HG03175 (cell line): ENCODE measurements around the gene LRRFIP2.
A peak's percentile ranks its signal among the peaks of the same experiment; 100 is the strongest.
"Not testable (repeated sequence)": the region's sequence is repeated elsewhere in the genome, so short reads cannot be mapped to it uniquely, and the experiment has no call there.

ENCODE experiments used
- ATAC-seq: cut with Tn5 transposase; IDR thresholded peaks from one replicate; pipeline ENCODE4 v1.9.1; 2021; ENCODE audit warnings: mild to moderate bottlenecking, moderate library complexity; ENCODE audit not compliant: unreplicated experiment

LRRFIP2 gene

DNA sequence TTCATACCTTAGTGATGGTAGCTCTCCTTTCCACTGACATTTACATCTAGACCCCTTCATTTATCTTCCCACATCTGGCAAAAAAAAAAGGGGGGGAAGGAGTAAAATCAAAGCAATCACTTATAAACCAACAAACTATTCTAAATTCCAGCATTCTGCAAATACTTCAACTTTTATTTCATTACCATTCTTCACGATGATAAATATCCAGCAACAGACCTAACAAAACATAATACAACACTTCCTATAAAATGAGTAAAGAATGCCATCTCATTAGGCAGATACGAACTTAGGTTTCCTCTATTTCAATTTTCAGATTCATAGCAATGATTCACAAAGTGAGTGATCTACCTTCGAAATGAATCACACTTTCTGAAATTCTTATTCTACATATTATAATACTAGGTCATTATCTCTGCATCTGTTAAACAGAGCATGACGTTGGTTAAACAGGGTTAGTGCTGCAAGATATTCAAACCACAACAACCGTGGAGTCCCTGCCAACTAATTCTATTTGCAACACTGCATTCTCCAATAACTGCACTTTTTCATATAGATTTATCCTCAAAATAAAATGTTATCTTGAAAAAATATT lies at the start of gene LRRFIP2:
Gene LRRFIP2 (minus strand): TSS at position 51 of the 595 bp plus-strand sequence. CDS start 25,599 bp downstream, outside the sequence.
- peak; percentile 22 for ATAC-seq

DNA sequence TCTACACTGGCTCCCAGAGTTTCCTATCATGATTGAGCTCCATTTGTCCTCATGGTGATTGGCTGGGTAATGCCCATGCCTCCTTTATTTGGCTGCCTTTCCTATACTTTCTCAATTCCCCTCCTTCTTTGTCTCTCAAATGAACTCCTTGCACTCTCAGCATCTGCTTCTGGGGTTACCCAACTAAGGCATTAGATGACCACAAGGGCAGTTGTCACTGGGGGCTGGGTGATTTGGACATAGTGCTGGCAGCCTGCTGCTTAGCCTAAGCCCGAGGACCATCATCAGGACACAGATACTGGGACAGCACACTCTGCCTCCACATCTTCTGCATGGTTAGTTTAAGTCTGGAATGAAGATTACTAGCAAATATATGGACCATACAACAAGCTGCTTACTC lies 49.2 kb upstream of the LRRFIP2 start:
- no peak for ATAC-seq

DNA sequence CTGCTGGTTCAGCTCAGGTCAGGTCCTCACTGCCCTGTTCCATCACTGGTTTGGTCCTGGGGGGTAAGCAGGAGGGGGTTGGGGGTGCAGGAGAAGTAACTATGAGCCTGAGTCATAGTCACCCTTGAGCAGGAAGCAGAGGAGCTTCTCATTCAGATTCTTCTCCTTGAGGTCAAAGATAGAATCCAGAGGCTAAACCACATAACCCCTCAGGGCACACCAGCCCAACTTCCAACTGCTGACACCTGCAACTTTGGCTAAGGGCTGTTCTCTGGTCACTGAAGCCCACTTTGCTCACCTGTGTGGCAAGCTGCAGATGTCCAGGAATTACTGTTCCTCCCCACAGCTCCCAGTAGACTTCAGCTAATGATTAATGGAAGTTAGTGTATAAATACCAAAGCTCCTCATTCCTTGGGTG lies 48.8 kb upstream of the LRRFIP2 start:
- no peak for ATAC-seq

DNA sequence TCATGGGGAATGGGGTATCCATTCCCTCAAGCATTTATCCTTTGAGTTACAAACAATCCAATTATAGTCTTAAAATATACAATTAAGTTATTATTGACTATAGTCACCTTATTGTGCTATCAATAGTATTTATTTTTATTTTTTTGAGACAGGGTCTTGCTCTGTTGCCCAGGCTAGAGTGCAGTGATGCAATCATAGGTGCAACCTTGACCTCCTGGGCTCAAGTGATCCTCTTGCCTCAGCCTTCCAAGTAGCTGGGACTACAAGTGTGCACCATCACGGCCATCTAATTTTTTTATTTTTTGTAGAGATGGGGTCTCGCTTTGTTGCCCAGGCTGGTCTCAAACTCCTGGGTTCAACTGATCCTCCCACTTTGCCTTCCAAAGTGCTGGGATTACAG lies 48.2 kb upstream of the LRRFIP2 start:
- ATAC-seq = not testable (repeated sequence)

DNA sequence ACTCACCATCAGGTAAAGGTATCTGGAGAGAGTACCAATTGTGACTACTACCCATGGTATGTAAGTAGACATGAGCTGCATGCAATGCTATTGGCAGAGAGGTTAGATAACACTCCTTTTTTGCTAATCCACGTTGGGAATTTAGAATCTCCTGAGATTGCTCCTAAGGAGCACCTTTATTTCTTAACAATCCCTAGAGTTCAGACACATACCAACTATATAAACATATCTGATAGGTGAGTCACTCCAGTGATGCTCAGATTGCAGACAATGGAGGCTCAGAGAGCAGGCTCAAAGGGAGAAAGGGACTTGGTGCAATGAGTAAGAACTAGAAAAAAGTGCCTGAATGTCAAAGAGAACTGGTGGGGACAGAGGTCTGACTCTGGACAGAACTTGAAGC lies 47.0 kb upstream of the LRRFIP2 start:
- no peak for ATAC-seq

- no peak for ATAC-seq
Measured at GRCh38 chr3:37219266-37219665, 44.9 kb upstream of the LRRFIP2 start.

- ATAC-seq = no peak
Measured at GRCh38 chr3:37218206-37218605, 43.8 kb upstream of the LRRFIP2 start.

DNA sequence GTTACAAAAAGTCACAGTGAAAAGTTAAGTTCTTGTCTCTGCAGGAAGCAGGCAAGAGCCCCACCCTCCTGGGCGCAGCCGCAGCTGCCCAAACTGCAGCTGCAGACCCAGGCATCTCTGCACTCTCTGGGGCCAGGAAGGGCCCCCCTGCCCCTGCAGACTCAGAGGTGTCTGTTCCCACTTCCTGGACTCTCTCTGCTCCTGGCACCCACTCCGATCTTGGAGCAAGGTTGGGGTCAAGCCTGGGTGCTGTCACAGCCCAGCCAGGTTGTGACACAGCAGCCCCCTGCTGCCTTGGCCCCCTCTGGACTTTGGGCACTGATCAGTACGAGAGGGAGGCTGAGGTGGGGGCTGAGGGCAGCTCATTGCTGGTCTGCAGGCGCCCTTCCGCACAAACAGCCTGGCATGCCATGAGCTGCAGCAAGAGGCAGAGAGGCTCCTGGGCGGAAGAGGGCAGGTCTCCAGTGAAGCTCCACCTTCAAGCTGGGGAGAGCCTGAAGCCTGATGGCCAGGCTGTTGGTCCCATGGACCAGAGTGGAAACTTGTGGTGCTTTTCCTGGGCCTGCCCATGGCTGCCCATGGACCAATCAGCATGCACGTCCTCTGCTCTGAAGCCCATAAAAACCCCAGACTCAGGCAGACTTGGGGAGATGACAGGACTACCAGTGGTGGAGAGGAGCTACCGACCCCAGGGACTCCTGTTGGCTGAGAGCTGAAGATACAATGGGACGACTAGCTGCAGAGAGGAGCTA lies 42.9 kb upstream of the LRRFIP2 start:
- no peak for ATAC-seq

- ATAC-seq = no peak
Measured at GRCh38 chr3:37216597-37217097, 42.3 kb upstream of the LRRFIP2 start.

- no peak for ATAC-seq
Measured at GRCh38 chr3:37214076-37214475, 39.7 kb upstream of the LRRFIP2 start.

DNA sequence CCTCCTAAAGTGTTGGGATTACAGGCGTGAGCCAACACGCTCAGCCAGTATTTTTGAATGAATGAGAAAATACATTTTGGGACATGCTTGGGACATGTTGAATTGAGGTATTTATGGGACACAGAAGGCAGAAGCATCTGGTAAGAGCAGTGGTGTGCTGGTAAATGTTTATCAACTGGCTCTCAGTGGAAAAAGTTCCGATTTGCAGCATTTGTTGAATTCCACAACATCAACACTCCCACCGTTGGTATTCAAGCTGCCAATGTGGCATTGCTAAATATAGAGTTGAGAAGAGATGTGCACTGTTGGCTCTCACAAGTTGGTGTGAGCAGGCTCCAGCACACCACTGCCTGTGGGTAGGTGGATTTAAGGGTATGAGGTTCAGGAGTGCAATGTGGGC lies 35.8 kb upstream of the LRRFIP2 start:
- ATAC-seq = no peak

- ATAC-seq = not testable (repeated sequence)
Measured at GRCh38 chr3:37208576-37208975, 34.2 kb upstream of the LRRFIP2 start.

GRCh38 chr3:37208008-37208407 lies 33.6 kb upstream of the LRRFIP2 start:
- not testable (repeated sequence) for ATAC-seq

DNA sequence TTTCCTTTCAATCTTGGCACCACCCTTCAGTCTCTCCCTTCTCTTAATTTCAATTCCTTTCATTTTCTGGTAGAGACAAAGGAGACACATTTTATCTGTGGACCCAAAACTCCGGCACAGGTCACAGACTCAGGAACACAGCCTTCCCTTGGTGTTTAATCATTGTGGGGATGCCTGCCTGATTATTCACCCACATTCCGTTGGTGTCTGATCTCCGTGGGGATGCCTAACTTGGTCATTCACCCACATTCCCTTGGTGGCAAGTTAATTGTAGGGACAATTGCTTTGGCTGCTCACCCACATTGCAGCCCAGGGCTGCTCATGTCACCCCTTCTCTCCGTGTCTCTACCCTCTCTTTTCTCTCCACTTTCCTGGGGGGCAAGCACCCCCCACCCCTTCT lies 31.7 kb upstream of the LRRFIP2 start:
- not testable (repeated sequence) for ATAC-seq

DNA sequence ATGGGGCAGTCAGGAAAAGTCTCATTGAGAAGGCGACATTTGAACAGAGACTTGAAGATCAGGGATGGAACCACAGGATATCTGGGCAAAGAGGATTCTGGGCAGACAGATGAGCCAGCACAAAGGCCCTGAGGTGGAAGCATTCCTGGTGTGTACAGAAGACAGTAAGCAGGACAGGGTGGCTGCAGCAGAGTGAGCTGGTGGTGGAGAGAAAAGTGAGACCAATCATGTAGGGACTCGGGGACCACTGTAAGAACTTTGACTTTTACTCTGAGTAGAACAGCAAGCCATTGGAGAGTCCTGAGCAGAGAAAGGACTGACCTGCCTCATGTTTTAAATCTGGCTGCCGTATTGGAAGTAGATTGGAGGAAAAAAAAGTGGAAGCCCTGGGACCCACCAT lies 29.9 kb upstream of the LRRFIP2 start:
- ATAC-seq = no peak

DNA sequence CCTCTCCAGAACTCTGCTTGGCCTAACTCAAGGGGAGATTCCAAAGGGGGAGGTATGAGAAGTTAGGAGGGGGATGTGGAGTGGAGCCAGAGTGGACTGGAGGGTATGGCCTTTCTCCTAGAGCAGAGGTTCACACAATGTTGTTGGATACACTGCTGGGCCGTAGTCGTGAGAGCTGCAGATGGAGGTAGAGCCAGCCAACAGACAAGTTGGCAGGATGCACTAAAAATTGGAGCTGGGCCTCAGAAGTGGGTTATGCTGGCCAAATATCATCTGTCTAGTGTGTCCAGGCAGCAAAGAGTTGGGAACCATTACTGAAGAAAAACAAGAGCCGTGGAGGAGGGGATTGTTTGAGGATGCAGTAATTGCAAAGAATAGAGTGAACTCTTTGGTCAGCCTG lies 27.7 kb upstream of the LRRFIP2 start:
- no peak for ATAC-seq

DNA sequence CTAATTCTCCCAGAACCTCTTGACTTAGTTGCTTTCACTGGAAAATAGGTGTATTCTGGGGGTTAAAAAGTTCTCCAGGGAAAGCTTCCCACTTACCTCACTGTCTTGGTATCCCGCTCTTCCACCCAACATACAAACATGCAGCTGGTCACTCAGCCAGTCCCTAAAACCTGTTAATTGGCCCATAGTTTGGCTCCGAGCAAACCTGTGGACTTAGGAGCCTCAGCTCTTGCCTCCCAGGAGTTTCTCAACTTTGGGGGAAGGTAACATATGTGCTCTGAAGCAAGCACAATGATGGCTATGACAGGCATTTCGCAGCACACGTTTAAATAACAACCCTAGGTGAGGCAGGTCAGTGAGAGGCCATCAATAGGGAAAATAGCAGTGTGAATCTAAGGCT lies 25.8 kb upstream of the LRRFIP2 start:
- no peak for ATAC-seq

- ATAC-seq = no peak
Measured at GRCh38 chr3:37198996-37199395, 24.6 kb upstream of the LRRFIP2 start.

DNA sequence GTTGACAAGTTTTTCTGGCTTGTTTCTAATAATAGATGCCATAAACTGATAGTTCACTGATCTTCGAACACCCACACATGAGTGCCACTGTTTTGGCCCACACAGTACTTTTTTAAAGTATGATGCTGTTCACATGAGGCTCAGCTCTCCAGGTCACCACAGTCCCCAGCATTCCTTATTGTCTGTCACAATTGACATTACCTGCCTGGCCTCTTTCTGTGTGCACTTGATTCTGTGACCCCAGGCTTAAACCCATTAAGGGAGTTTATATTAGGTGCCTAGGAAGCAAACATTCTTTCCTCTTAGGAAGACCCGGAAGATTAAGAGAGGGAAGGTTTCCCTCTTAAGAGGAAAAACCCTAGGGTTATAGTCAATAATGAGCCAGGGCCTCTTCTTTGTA lies 24.2 kb upstream of the LRRFIP2 start:
- ATAC-seq = no peak

DNA sequence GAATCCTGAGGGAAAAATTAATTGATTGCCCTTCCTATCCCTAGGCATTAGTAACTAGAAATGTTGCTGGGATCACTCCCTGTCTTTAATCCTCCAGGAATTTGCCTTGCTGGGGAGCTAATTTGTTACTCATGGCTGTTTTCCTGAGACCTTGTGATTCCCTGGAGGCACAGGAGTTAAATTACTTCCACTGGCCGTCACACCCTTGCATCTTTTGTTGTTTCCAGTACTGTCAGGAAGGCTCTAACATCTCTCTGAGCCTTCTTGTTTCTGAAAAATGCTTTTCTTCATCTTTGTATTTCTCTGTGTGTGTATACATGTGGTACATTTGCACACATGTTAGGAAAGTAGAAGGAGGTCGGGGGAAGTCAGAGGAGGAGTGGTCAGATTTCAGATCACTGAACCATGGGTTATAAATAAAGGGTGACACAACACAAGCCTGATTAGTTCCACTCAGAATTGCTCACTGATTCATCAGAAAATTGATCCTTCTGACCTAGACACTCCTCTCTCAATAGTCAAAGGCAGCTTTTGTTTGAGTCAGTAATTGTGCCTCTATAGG lies 23.5 kb upstream of the LRRFIP2 start:
- no peak for ATAC-seq

DNA sequence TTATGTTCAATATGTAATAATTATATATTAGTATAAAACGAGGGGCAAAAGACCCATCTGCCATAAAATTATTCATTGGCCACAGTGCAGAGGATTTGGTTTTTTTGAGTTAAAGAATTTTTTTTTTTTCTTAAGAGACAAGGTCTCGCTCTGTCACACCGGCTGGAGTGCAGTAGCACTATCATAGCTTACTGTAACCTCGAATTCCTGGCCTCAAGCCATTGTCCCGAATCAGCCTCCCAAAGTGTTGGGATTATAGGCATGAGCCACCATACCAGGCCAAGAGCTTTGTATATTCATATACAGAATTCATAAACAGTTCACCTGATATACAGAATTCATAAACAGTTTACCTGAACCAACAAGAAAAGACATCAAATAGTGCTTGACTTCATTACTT lies 20.2 kb upstream of the LRRFIP2 start:
- no peak for ATAC-seq

GRCh38 chr3:37190667-37191066 lies 16.3 kb upstream of the LRRFIP2 start:
- no peak for ATAC-seq
